ENCODE measurements around the gene CA9. TPM values are rescaled to one million over a fixed set of nuclear protein-coding genes. Genes with fewer than 3 reads are reported as not detected.

Gene CA9
- total RNA-seq, 1 donor = 0.45 TPM

GRCh38 chr9:35696520-35697215 lies 22.9 kb downstream of the CA9 start:
- no peak overlapping the region for H3K4me3 ChIP-seq (ENCODE audit: low read depth, low read length)
- peak; percentile 56 for DNase-seq (ENCODE audit: low read depth)
- TF ChIP-seq CTCF (IDR thresholded peaks at IDR 0.05; ENCODE audit: insufficient read depth, low read length) = peak; percentile 95

GRCh38 chr9:35697486-35697885 lies 23.8 kb downstream of the CA9 start:
- no peak for DNase-seq (ENCODE audit: low read depth)
- TF ChIP-seq CTCF (IDR thresholded peaks at IDR 0.05; ENCODE audit: insufficient read depth, low read length) = no peak

GRCh38 chr9:35698231-35698630 lies 24.5 kb downstream of the CA9 start:
- no peak for DNase-seq (ENCODE audit: low read depth)
- H3K4me3 ChIP-seq (ENCODE audit: low read depth, low read length) = no peak overlapping the region
- no peak for TF ChIP-seq CTCF (IDR thresholded peaks at IDR 0.05; ENCODE audit: insufficient read depth, low read length)

More at GRCh38 chr9:35697486-35697885, 23.8 kb downstream of the CA9 start:
- no peak overlapping the region for H3K4me3 ChIP-seq (ENCODE audit: low read depth, low read length)

GRCh38 chr9:35700031-35700430 lies 26.3 kb downstream of the CA9 start:
- H3K4me3 ChIP-seq (ENCODE audit: low read depth, low read length) = no peak overlapping the region
- DNase-seq (ENCODE audit: low read depth) = no peak
- no peak for TF ChIP-seq CTCF (IDR thresholded peaks at IDR 0.05; ENCODE audit: insufficient read depth, low read length)

GRCh38 chr9:35700942-35701341 lies 27.2 kb downstream of the CA9 start:
- DNase-seq (ENCODE audit: low read depth) = no peak
- H3K4me3 ChIP-seq (ENCODE audit: low read depth, low read length) = no peak overlapping the region
- no peak for TF ChIP-seq CTCF (IDR thresholded peaks at IDR 0.05; ENCODE audit: insufficient read depth, low read length)

GRCh38 chr9:35702696-35703095 lies 29.0 kb downstream of the CA9 start:
- no peak for TF ChIP-seq CTCF (IDR thresholded peaks at IDR 0.05; ENCODE audit: insufficient read depth, low read length)
- no peak overlapping the region for H3K4me3 ChIP-seq (ENCODE audit: low read depth, low read length)
- DNase-seq (ENCODE audit: low read depth) = no peak

Data from fibroblast of the aortic adventitia (primary cell).